IMR-90 (cell line): ENCODE results near the gene GABBR2. TPM values are rescaled to one million over a fixed set of nuclear protein-coding genes. Genes with fewer than 3 reads are reported as not detected.

Experiments
- ATAC-seq: fragments of 200-7000 bp; cut with Tn5 transposase; 2 replicates; pipeline ENCODE4 v1.9.1; 2020; ENCODE audit warnings: low read depth, mild to moderate bottlenecking, moderate library complexity
- BruUV-seq: library from RNA; stranded (reverse); fragments of 400-500 nt; replicated peaks from 2 replicates; lab custom pipeline; 2021; lab: Mats Ljungman, UMichigan
- CTCF ChIA-PET: fragments of 300-600 bp; formaldehyde crosslinking; extraction: SDS; loops from one replicate; lab custom pipeline; 2021; ENCODE audit warnings: antibody characterized with exemption; lab: Yijun Ruan, JAX
- POLR2A ChIA-PET: fragments of 300-600 bp; sonication (Branson Sonifier 250); formaldehyde crosslinking; loops from one replicate; lab custom pipeline; 2022; ENCODE audit warnings: antibody characterized with exemption; ENCODE audit not compliant: unreplicated experiment; lab: Charles Lee
- DNase-seq: peaks from one replicate; pipeline ENCODE4 v3.0.0; 2013
- H2AFZ ChIP-seq: replicated peaks from 2 replicates; pipeline ENCODE3; 2013; ENCODE audit warnings: low read length, mild to moderate bottlenecking; ENCODE audit not compliant: poor library complexity
- H2AK5ac ChIP-seq: 2 replicates; pipeline ENCODE4 v1.6.1; 2013; ENCODE audit warnings: low read depth, low read length, inconsistent platforms
- H2AK9ac ChIP-seq: replicated peaks from 2 replicates; pipeline ENCODE3; 2013; ENCODE audit warnings: mild to moderate bottlenecking, low read depth, low read length, moderate library complexity; ENCODE audit not compliant: poor library complexity
- H2BK120ac ChIP-seq: 2 replicates; pipeline ENCODE4 v1.6.1; 2013; ENCODE audit warnings: low read depth, low read length, inconsistent platforms
- H2BK15ac ChIP-seq: 3 replicates; pipeline ENCODE4 v1.6.1; 2013; ENCODE audit warnings: low read depth, low read length, inconsistent platforms
- H2BK20ac ChIP-seq: 2 replicates; pipeline ENCODE4 v1.6.1; 2013; ENCODE audit warnings: low read depth, mild to moderate bottlenecking, inconsistent platforms, low read length, moderate library complexity
- H2BK5ac ChIP-seq: 2 replicates; pipeline ENCODE4 v1.6.1; 2013; ENCODE audit warnings: mild to moderate bottlenecking, low read depth, low read length, inconsistent platforms; ENCODE audit not compliant: poor library complexity, severe bottlenecking
- H3K14ac ChIP-seq: replicated peaks from 2 replicates; pipeline ENCODE4 v1.6.1; 2013; ENCODE audit warnings: low read depth, low read length, inconsistent platforms
- H3K18ac ChIP-seq: 2 replicates; pipeline ENCODE4 v1.6.1; 2013; ENCODE audit warnings: low read depth, low read length, control low read depth
- H3K23ac ChIP-seq: 2 replicates; pipeline ENCODE4 v1.6.1; 2013; ENCODE audit warnings: low read depth, low read length, inconsistent platforms
- H3K27ac ChIP-seq: 2 replicates; pipeline ENCODE4 v1.5.1; 2013; ENCODE audit warnings: mild to moderate bottlenecking, control low read depth, low read length; ENCODE audit not compliant: insufficient read depth
- H3K27me3 ChIP-seq: 2 replicates; pipeline ENCODE4 v1.6.1; 2013; ENCODE audit warnings: low read length; ENCODE audit not compliant: control insufficient read depth, insufficient read depth
- H3K36me3 ChIP-seq: 2 replicates; pipeline ENCODE4 v1.6.1; 2013; ENCODE audit warnings: low read length, mixed read lengths; ENCODE audit not compliant: control insufficient read depth, insufficient read depth
- H3K4ac ChIP-seq: 2 replicates; pipeline ENCODE4 v1.6.1; 2013; ENCODE audit warnings: low read depth, low read length, inconsistent platforms
- H3K4me1 ChIP-seq: 2 replicates; pipeline ENCODE4 v1.6.1; 2013; ENCODE audit warnings: low read length, mixed read lengths; ENCODE audit not compliant: control insufficient read depth, insufficient read depth
- H3K4me2 ChIP-seq: 2 replicates; pipeline ENCODE4 v1.6.1; 2013; ENCODE audit warnings: low read depth, mild to moderate bottlenecking, control low read depth, low read length, moderate library complexity
- H3K4me3 ChIP-seq: 2 replicates; pipeline ENCODE4 v1.5.1; 2013; ENCODE audit warnings: low read depth, mild to moderate bottlenecking, control low read depth, low read length, moderate library complexity; ENCODE audit not compliant: insufficient read depth
- H3K56ac ChIP-seq: 2 replicates; pipeline ENCODE4 v1.6.1; 2013; ENCODE audit warnings: low read length, inconsistent platforms; ENCODE audit not compliant: insufficient read depth; ENCODE audit errors: extremely low read depth
- H3K79me1 ChIP-seq, 2 experiments: 2 replicates each; pipeline ENCODE4 v1.6.1; 2013; ENCODE audit warnings: low read length in 2 of 2, inconsistent platforms in 1 of 2, low read depth in 1 of 2
- H3K9ac ChIP-seq: 2 replicates; pipeline ENCODE4 v1.6.1; 2013; ENCODE audit warnings: low read depth, low read length, control low read depth
- H3K9me1 ChIP-seq: 2 replicates; pipeline ENCODE4 v1.6.1; 2013; ENCODE audit warnings: low read length, inconsistent platforms; ENCODE audit not compliant: insufficient read depth
- H3K9me3 ChIP-seq: 2 replicates; pipeline ENCODE4 v1.6.1; 2013; ENCODE audit warnings: low read length; ENCODE audit not compliant: control insufficient read depth, insufficient read depth
- H4K20me1 ChIP-seq: 2 replicates; pipeline ENCODE4 v1.6.1; 2013; ENCODE audit warnings: low read length, inconsistent platforms; ENCODE audit not compliant: insufficient read depth
- H4K5ac ChIP-seq: 2 replicates; pipeline ENCODE4 v1.6.1; 2013; ENCODE audit warnings: mild to moderate bottlenecking, low read depth, low read length, control low read depth
- H4K8ac ChIP-seq, 2 experiments: 2 replicates each; pipeline ENCODE4 v1.6.1; 2013; ENCODE audit warnings: low read depth in 2 of 2, low read length in 2 of 2, control low read depth in 1 of 2, inconsistent platforms in 1 of 2
- H4K91ac ChIP-seq: 2 replicates; pipeline ENCODE4 v1.6.1; 2013; ENCODE audit warnings: low read depth, low read length, inconsistent platforms; ENCODE audit not compliant: insufficient read depth
- BHLHE40 ChIP-seq: fragments of 150-350 bp; IDR thresholded peaks from 2 replicates; pipeline ENCODE4 v1.6.1; 2016; ENCODE audit warnings: mild to moderate bottlenecking, low read depth, low read length
- CEBPB ChIP-seq: IDR thresholded peaks from 2 replicates; pipeline ENCODE4 v1.6.1; 2012; ENCODE audit warnings: low read depth, low read length, improper control_type of control experiment
- CHD1 ChIP-seq: IDR thresholded peaks from 2 replicates; pipeline ENCODE4 v1.6.1; 2012; ENCODE audit warnings: low read depth, low read length, improper control_type of control experiment
- CTCF ChIP-seq: conservative IDR thresholded peaks from 2 replicates; pipeline ENCODE4 v1.5.1; 2012; ENCODE audit warnings: mild to moderate bottlenecking, low read depth, low read length, improper control_type of control experiment
- ELK1 ChIP-seq: fragments of 150-350 bp; IDR thresholded peaks from 2 replicates; pipeline ENCODE4 v1.6.1; 2016; ENCODE audit warnings: low read depth, mild to moderate bottlenecking, low read length, moderate library complexity, borderline replicate concordance
- FOS ChIP-seq: fragments of 150-350 bp; IDR thresholded peaks from 2 replicates; pipeline ENCODE4 v1.6.1; 2016; ENCODE audit warnings: low read depth, low read length
- MAFK ChIP-seq: IDR thresholded peaks from 2 replicates; pipeline ENCODE4 v1.6.1; 2012; ENCODE audit warnings: low read depth, low read length, improper control_type of control experiment
- MAZ ChIP-seq: IDR thresholded peaks from 2 replicates; pipeline ENCODE4 v1.6.1; 2012; ENCODE audit warnings: low read depth, mild to moderate bottlenecking, low read length, improper control_type of control experiment, moderate library complexity, borderline replicate concordance
- MXI1 ChIP-seq: IDR thresholded peaks from 2 replicates; pipeline ENCODE4 v1.6.1; 2012; ENCODE audit warnings: low read depth, mild to moderate bottlenecking, low read length, moderate library complexity, borderline replicate concordance
- NFE2L2 ChIP-seq: fragments of 150-350 bp; IDR thresholded peaks from 2 replicates; pipeline ENCODE4 v1.6.1; 2016; ENCODE audit warnings: low read depth, mild to moderate bottlenecking, low read length
- POLR2A ChIP-seq: IDR thresholded peaks from 2 replicates; pipeline ENCODE4 v1.6.1; 2012; ENCODE audit warnings: mild to moderate bottlenecking, low read depth, low read length
- RAD21 ChIP-seq: IDR thresholded peaks from 2 replicates; pipeline ENCODE4 v1.6.1; 2012; ENCODE audit warnings: low read length, improper control_type of control experiment
- RCOR1 ChIP-seq: IDR thresholded peaks from 2 replicates; pipeline ENCODE4 v1.6.1; 2012; ENCODE audit warnings: mild to moderate bottlenecking, low read length, improper control_type of control experiment; ENCODE audit not compliant: insufficient replicate concordance
- RFX5 ChIP-seq: IDR thresholded peaks from 2 replicates; pipeline ENCODE4 v1.8.0; 2012; ENCODE audit warnings: low read depth, mild to moderate bottlenecking, low read length, moderate library complexity
- SMC3 ChIP-seq: fragments of 150-350 bp; IDR thresholded peaks from 2 replicates; pipeline ENCODE4 v1.6.1; 2016; ENCODE audit warnings: low read depth, mild to moderate bottlenecking, antibody characterized with exemption, low read length, moderate library complexity
- USF2 ChIP-seq: fragments of 150-350 bp; IDR thresholded peaks from 2 replicates; pipeline ENCODE4 v1.6.1; 2017; ENCODE audit warnings: mild to moderate bottlenecking, antibody characterized with exemption, low read length, low read depth
- WGBS, 2 experiments: methylation state at CpG; one replicate each; pipeline versions ENCODE4 v1.1.5 to v1.1.7; 2013; ENCODE audit warnings: missing lambda C conversion rate in 2 of 2; ENCODE audit not compliant: insufficient read length in 1 of 2; ENCODE audit errors: extremely low coverage in 2 of 2; 5-methylcytosine and 5-hydroxymethylcytosine counted together
- dilution Hi-C: fragments of 300-500 bp; cut with HindIII; formaldehyde crosslinking; loops from one replicate; pipeline ENCODE4 v1.14.3; 2018; ENCODE audit warnings: low sequenced_read_pairs; ENCODE audit not compliant: unreplicated experiment
- in situ Hi-C: fragments of 300-500 bp; cut with MboI; formaldehyde crosslinking; loops from 3 replicates; pipeline ENCODE4 v1.14.3; 2019; ENCODE audit warnings: low sequenced_read_pairs, inconsistent platforms, mixed read lengths
- intact Hi-C: fragments of 100-400 bp; cut with micrococcal nuclease; formaldehyde crosslinking; loops from 2 replicates; pipeline ENCODE4 v1.10.0; 2022
- polyA plus RNA-seq, 3 experiments: library from polyadenylated mRNA; depleted of rRNA; stranded (reverse); fragments of >200 nt; gene quantifications; 2 replicates each; pipeline ENCODE4 v1.2.3, GENCODE V29; 2012; ENCODE audit warnings: low replicate concordance in 1 of 3
- total RNA-seq: library from RNA; depleted of rRNA; stranded (reverse); fragments of >200 nt; gene quantifications from 2 replicates; pipeline ENCODE4 v1.2.3, GENCODE V29; 2012

The GABBR2 gene
- total and polyA plus RNA-seq, 2 of the 4 experiments (the other 2 are of a cell fraction), result 14.2 to 20.3 TPM

- H2AK5ac ChIP-seq, result no peak overlapping the region
Measured at GRCh38 chr9:98418578-98419259, 290.0 kb downstream of the GABBR2 start.

More at GRCh38 chr9:98418578-98419259, 290.0 kb downstream of the GABBR2 start:
- dilution Hi-C loops (no loop called here), intact Hi-C loops (no loop called here), in situ Hi-C loops (no loop called here)
- Histone ChIP-seq H2AK9ac (no peak overlapping the region), H3K4ac (no peak overlapping the region), H3K56ac (no peak overlapping the region), H3K23ac (no peak overlapping the region), H3K36me3 (no peaks in the 10 kb centered on the region), H3K4me3 (no peak overlapping the region), H3K27me3 (no peaks in the 10 kb centered on the region; the same call in 1 of the 2 replicates), H3K9me1 (no peaks in the 10 kb centered on the region), H3K14ac (no peak overlapping the region), H4K20me1 (no peaks in the 10 kb centered on the region), H3K9me3 (no peaks in the 10 kb centered on the region; the same call in 1 of the 2 replicates), H4K91ac (no peak overlapping the region), H3K18ac (no peak overlapping the region), H3K79me1 (no peaks in the 10 kb centered on the region), H3K4me1 (no peaks in the 10 kb centered on the region), H2BK5ac (no peak overlapping the region), H2BK20ac (no peak overlapping the region), H4K8ac (no peak overlapping the region), H2BK120ac (no peak overlapping the region), H3K27ac (no peak overlapping the region), H3K4me2 (no peak overlapping the region), H4K5ac (no peak overlapping the region), H2BK15ac (no peak overlapping the region), H2AFZ (no peak overlapping the region), H3K9ac (no peak overlapping the region)
- no peak for DNase-seq
- 89% methylated on average over 3 of the region's 8 CpGs; no CpG with 5 or more reads in 1 of the 2 experiments for WGBS, 2 experiments
- POLR2A ChIA-PET, result no interaction called here
- CTCF ChIA-PET, result interaction anchor here (0.9 kb wide), 1 partner anchor 12 kb away, joined by 9 read pairs; no protein-coding TSS in a partner anchor
- no TSS peak for BruUV-seq
- no peak for TF ChIP-seq FOS
- TF ChIP-seq CHD1, result no peak
- no peak for TF ChIP-seq USF2
- no peak for TF ChIP-seq CTCF
- no peak for TF ChIP-seq MAZ
- no peak for TF ChIP-seq RFX5
- no peak for TF ChIP-seq BHLHE40
- TF ChIP-seq POLR2A, result no peak
- no peak for TF ChIP-seq RAD21
- no peak for TF ChIP-seq MXI1
- TF ChIP-seq MAFK, result no peak
- no peak for TF ChIP-seq SMC3
- TF ChIP-seq RCOR1, result no peak
- no peak for TF ChIP-seq CEBPB
- no peak for TF ChIP-seq NFE2L2
- TF ChIP-seq ELK1, result no peak
- no peak for ATAC-seq
